Fibroblast of mammary gland (primary cell): Measurements from ENCODE around the gene S100A13.
"Not testable (repeated sequence)": the region's sequence is repeated elsewhere in the genome, so short reads cannot be mapped to it uniquely, and the experiment has no call there.

Experiments
- DNase-seq: peaks from one replicate; pipeline ENCODE4 v3.0.0-alpha.2; 2010; ENCODE audit warnings: low read depth
- H3K4me3 ChIP-seq: 2 replicates; pipeline ENCODE4 v1.5.1; 2011; ENCODE audit warnings: low read depth, mild to moderate bottlenecking, low read length, moderate library complexity; ENCODE audit not compliant: control insufficient read depth
- CTCF ChIP-seq: conservative IDR thresholded peaks from 2 replicates; pipeline ENCODE4 v1.5.1; 2011; ENCODE audit warnings: low read depth, low read length, inconsistent platforms; ENCODE audit not compliant: control insufficient read depth, insufficient read depth

The S100A13 gene

GRCh38 chr1:153578936-153579335 lies 48.4 kb downstream of the S100A13 start:
- no peak for TF ChIP-seq CTCF
- no peak for DNase-seq
- no peak overlapping the region for H3K4me3 ChIP-seq

GRCh38 chr1:153578490-153578889 lies 48.8 kb downstream of the S100A13 start:
- no peak for TF ChIP-seq CTCF
- no peak for DNase-seq

DNA sequence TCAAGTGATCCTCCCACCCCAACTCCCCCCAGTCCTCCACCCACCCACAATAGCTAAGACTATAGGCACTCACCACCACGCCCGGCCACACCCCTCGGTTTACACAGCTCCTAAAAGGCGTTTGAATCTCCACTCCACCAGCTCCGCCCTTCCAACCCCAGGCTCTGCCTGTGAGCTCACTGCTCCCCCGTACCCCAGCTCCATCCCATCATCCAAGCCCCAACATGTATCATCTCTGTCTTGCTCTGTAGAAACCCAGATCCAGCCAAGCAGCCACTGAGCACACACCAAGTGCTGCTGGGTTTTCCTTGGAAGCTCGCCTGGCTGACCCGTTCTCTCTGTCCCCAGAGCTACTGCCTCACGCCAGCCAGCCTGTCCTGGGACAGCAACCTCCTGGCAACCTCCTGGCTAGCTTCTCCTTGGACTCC lies 49.7 kb downstream of the S100A13 start:
- TF ChIP-seq CTCF = no peak
- DNase-seq = no peak
- H3K4me3 ChIP-seq = no peak overlapping the region

More at GRCh38 chr1:153578490-153578889, 48.8 kb downstream of the S100A13 start:
- H3K4me3 ChIP-seq = no peak overlapping the region

DNA sequence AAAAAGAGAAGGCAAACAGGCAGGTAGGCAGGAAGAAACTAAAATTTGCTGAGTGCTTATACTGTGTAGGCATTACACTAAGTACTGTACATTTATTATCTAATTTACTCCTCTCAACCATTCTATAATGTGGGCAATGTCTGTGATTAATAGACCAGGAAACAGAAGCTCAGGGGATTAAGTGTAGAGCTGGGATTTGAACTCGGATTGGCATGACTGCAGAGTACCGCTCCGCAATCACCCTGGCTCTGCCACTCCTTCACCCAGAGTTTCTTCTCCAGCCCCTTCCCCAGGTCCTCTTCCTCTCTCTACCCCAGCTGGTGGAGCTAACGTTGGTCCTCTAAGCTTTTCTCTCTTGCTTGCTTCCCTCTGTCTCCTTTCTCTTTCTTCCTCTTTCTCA lies 50.2 kb downstream of the S100A13 start:
- DNase-seq = no peak
- no peak overlapping the region for H3K4me3 ChIP-seq
- TF ChIP-seq CTCF = no peak

- not testable (repeated sequence) for DNase-seq, H3K4me3 ChIP-seq
Observed at GRCh38 chr1:153575497-153575896, 51.8 kb downstream of the S100A13 start.

GRCh38 chr1:153575081-153575491 lies 52.2 kb downstream of the S100A13 start:
- not testable (repeated sequence) for DNase-seq, H3K4me3 ChIP-seq

GRCh38 chr1:153573351-153573750 lies 54.0 kb downstream of the S100A13 start:
- no peak overlapping the region for H3K4me3 ChIP-seq
- DNase-seq = peak; percentile 32
- TF ChIP-seq CTCF = no peak

DNA sequence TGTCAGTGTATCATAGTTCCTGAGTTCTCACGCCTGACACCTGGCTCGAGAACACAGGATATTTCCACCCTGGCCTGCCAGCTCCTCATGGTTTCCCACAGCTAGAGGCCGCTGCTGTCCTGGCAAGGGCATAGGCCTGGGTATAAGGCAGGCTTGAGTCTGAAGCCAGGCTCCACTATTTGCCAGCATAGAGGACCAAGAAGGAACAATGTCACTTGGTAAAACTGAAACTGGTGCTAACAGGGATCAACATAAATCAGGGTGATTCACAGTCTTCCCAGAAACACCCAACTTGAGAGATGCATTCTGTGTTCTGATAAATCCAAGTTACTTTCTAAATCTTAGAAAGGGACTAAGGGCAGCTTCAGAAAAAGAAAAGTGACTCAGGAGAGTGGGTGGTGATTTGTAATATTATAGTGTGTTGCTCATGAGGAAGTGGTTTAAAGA lies 54.7 kb downstream of the S100A13 start:
- no peak overlapping the region for H3K4me3 ChIP-seq
- TF ChIP-seq CTCF = peak; percentile 94
- peak; percentile 95 for DNase-seq
